ENCODE measurements around the gene CHST8.

CHST8 gene

DNA sequence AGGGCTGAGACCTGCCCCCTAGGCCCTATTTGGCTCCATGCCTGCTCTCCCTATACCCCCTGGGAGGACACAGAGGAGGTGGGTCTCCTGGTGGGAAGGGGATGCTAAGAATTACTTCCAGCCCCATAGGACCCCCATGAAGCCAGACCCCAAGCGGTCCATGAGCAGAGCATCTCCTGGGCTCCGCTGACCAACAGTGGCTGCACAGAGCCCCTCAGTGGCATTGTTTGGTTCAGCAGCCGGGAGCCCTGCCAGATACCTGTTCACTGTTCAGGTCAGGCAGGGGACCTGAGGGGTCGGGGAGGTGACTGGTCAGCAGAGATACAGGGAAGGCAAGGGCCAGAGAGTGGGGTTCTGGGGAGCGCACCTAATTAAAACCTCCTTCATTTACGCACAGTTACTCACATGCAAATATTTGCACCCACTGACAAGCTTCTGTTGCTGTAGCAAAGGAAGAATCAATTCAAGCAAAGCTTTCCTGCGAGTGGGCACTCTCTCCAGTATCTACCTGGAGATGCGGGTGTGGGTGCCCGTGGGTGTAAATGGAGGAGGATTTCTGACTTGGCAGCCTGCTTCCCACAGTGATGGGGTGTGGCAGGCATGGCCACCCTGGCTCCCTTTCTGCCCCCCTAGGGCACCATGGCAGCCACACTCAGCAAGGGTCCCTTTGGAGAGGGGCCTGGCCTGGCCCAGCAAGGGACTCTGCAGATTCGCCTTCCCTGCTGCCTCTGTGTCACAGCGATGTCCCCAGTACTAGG is 83.5 kb downstream of the CHST8 start:
- DNase-seq (ENCODE audit: low spot score in 2 of 2) = no peak
- no peak overlapping the region for H3K4me3 Mint-ChIP-seq
- no peaks in the 10 kb centered on the region for H3K36me3 Mint-ChIP-seq
- no peaks in the 10 kb centered on the region for H3K4me1 Mint-ChIP-seq
- no peak overlapping the region for H3K27ac Mint-ChIP-seq
- no peak for ATAC-seq (ENCODE audit: low read depth)
- H3K9me3 Mint-ChIP-seq = peaks cover 5% of the 10 kb centered on the region
- H3K27me3 Mint-ChIP-seq = peaks cover 2% of the 10 kb centered on the region

DNA sequence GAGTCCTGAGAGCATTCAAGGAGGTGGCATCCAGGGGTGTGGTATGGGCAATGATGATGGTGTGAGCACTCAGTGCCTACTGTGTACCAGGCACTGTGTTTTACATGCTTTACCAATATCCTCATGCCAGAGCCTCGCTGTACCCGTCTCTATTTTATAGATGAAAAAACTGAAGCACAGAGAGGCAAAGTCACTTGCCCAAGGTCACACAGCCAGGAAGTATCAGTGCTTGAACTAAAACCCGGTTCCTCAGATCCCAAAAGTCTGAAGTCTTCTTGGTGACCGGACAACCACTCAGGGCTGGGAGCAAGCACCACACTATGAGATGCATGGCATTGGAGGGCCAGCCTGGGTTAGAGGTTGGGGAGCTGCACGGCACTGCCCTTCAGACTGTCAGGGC is 84.1 kb downstream of the CHST8 start:
- H3K27ac Mint-ChIP-seq = no peak overlapping the region
- H3K27me3 Mint-ChIP-seq = no peaks in the 10 kb centered on the region
- no peak overlapping the region for H3K4me3 Mint-ChIP-seq
- no peaks in the 10 kb centered on the region for H3K4me1 Mint-ChIP-seq
- ATAC-seq (ENCODE audit: low read depth) (no peak), DNase-seq (ENCODE audit: low spot score in 2 of 2) (no peak)
- peaks cover 5% of the 10 kb centered on the region for H3K9me3 Mint-ChIP-seq
- no peaks in the 10 kb centered on the region for H3K36me3 Mint-ChIP-seq

DNA sequence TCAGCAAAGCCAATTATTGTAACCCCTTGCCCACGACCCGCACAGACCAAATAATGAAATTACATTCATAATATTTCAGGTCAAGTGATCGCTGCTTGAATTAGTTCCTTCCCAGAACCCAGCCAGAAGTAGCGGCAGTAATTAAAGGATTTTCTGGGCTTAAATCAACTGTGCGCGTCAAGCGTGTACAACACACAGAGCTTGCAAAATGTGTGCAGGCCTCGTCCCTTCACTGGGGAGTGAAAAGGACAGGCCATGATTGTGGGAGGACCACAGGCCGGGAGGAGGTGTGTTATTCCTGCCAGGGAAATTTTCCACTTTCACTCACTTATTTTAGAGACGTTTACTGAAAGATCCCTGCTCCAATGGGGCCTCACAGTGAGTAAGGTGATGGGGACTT is 84.9 kb downstream of the CHST8 start:
- Mint-ChIP-seq H3K27ac (no peak overlapping the region), H3K36me3 (no peaks in the 10 kb centered on the region), H3K27me3 (no peaks in the 10 kb centered on the region), H3K9me3 (peaks cover 5% of the 10 kb centered on the region), H3K4me1 (no peaks in the 10 kb centered on the region), H3K4me3 (no peak overlapping the region)
- DNase-seq (ENCODE audit: low spot score in 2 of 2) (no peak), ATAC-seq (ENCODE audit: low read depth) (no peak)

DNA sequence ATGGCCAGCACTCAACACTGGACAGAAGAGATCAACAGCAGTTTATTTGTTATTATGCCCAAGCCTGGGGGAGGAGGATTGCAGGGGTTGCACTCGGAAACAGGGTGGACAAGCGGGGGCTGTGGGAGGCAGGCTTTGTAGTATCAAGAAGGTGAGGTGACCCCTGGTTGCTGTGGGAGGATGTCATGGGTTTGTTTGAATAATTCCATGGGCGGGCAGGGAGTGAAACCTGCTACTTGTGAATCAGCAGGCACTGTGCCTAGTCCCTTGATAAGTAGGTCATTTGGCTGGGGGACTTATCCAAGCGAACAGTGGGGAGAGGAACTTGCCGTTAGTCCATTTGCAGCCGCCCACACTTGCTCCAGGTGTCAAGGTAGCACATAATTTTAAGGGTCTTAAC is 90.5 kb downstream of the CHST8 start:
- H3K27ac Mint-ChIP-seq = no peak overlapping the region

DNA sequence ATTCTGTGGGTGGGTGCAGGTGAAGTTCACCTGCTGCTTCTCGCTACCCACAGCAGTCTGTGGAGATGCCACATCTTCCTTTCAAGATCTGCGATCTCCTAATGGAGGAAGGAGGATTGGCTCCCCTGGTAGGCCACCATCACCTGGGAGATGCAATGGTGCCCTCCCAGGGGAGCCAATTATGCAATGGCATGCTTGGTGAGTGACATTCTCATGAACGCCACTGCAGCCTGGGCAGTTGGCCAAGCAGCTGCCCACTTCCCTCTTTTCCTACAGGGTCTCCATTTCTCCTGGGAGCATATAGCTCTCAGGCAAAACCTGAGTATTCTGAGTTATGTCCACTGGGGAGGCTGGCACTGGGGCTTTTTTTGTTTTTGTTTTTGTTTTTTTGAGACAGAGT is 91.4 kb downstream of the CHST8 start:
- Mint-ChIP-seq H3K4me1 (no peaks in the 10 kb centered on the region), H3K4me3 (no peak overlapping the region), H3K27ac (no peak overlapping the region), H3K27me3 (no peaks in the 10 kb centered on the region), H3K9me3 (peaks cover 15% of the 10 kb centered on the region), H3K36me3 (no peaks in the 10 kb centered on the region)
- ATAC-seq (ENCODE audit: low read depth) (no peak), DNase-seq (ENCODE audit: low spot score in 2 of 2) (no peak)

More for the DNA sequence above, 90.5 kb downstream of the CHST8 start:
- DNase-seq (ENCODE audit: low spot score in 2 of 2) (no peak), ATAC-seq (ENCODE audit: low read depth) (no peak)
- Mint-ChIP-seq H3K36me3 (no peaks in the 10 kb centered on the region), H3K9me3 (peaks cover 15% of the 10 kb centered on the region), H3K4me3 (no peak overlapping the region), H3K4me1 (no peaks in the 10 kb centered on the region), H3K27me3 (no peaks in the 10 kb centered on the region)

DNA sequence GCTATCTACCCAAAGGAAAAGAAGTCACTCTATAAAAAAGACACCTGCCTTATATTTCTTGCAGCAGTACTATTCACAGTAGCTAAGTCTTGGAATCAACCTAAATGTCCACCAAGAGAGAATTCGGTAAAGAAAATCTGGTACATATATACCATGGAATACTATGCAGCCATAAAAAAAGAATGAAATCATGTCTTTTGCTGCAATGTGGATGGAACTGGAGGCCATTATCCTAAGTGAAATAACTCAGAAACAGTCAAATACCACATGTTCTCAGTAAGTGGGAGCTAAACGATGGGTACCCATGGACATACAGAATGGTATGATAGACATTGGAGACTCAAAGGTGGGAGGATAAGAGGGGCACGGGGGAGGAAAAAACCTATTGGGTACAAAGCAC is 92.4 kb downstream of the CHST8 start:
- no peak overlapping the region for H3K4me3 Mint-ChIP-seq
- no peak overlapping the region for H3K27ac Mint-ChIP-seq
- H3K4me1 Mint-ChIP-seq = no peaks in the 10 kb centered on the region
- DNase-seq (ENCODE audit: low spot score in 2 of 2) = no peak
- H3K36me3 Mint-ChIP-seq = no peaks in the 10 kb centered on the region
- peaks cover 15% of the 10 kb centered on the region for H3K9me3 Mint-ChIP-seq
- ATAC-seq (ENCODE audit: low read depth) = no peak
- H3K27me3 Mint-ChIP-seq = peaks cover 3% of the 10 kb centered on the region

DNA sequence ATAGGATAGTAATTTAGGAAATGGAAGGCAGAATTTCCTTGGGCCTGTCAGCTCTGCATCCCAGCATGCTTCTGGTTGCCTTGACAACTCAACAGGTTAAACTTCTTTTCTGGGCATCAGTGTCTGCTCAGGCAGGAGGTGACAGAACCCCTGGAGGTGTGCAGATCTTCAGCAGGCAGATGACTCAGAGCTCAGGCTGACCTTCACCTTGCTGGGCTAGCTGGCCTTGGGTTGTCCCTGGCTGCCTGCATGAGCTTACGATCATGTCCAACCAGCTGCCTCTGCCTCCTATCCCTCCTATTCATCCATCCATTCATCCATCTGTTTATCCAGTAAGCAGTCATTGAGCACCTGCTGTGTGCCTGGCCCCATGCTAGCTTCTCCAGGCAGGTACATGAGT is 93.7 kb downstream of the CHST8 start:
- DNase-seq (ENCODE audit: low spot score in 2 of 2) (no peak), ATAC-seq (ENCODE audit: low read depth) (no peak)
- Mint-ChIP-seq H3K27ac (no peak overlapping the region), H3K4me3 (no peak overlapping the region), H3K36me3 (no peaks in the 10 kb centered on the region), H3K9me3 (peaks cover 9% of the 10 kb centered on the region), H3K4me1 (no peaks in the 10 kb centered on the region), H3K27me3 (peaks cover 7% of the 10 kb centered on the region)

DNA sequence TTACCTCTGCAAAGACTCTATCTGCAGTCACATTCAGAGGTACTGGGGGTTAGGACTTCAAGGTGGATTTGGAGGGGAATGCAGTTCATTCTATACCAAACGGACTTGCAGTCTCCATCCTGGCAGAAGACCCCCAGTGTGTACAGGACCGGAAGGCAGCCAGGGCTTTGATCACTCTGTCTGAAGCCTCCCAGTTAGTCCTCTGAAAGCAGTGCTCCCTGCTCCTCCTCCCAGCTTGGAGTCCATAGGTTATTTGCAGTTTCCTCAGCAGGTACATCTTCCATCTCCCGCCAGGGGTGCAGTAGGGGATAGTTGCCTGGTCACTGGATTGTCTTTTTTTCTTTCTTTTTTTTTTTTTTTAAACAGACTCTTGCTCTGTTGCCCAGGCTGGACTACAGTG is 96.1 kb downstream of the CHST8 start:
- no peak overlapping the region for H3K27ac Mint-ChIP-seq

DNA sequence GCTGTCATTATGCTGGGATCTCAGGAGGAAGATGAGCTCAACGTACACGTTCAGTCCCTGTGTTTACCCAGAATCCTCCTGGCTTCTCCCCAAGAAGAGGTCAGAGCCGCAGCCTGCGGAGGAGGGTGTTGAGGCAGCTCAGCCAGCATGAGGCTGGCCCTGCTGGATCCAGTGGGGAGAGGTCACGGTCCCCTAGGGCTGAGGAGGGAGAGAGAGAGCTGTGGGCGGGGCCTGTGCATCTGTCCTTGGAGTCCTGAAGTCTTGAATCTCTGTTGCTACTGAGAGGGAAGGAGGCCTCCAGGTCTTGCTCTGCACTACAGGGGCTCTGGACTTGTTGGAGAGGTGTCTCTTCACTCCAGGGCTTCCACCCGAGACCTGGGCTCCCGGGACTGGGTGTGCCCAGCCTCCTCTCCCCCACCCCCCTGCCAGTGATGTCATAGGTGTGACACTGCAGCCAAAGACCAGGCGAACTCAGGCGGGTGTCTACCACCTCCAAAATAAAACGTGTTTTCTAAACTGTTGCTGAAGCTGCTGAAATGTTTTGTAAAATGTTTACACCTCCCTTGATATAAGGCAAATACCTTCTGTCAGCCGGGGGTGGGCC is 97.0 kb downstream of the CHST8 start:
- H3K27ac Mint-ChIP-seq = no peak overlapping the region
- H3K36me3 Mint-ChIP-seq = no peaks in the 10 kb centered on the region
- ATAC-seq (ENCODE audit: low read depth) (no peak), DNase-seq (ENCODE audit: low spot score in 2 of 2) (no peak)
- H3K27me3 Mint-ChIP-seq = peaks cover 21% of the 10 kb centered on the region
- peaks cover 17% of the 10 kb centered on the region for H3K9me3 Mint-ChIP-seq
- no peaks in the 10 kb centered on the region for H3K4me1 Mint-ChIP-seq
- no peak overlapping the region for H3K4me3 Mint-ChIP-seq

More for the DNA sequence above, 96.1 kb downstream of the CHST8 start:
- H3K4me1 Mint-ChIP-seq = no peaks in the 10 kb centered on the region
- H3K36me3 Mint-ChIP-seq = no peaks in the 10 kb centered on the region
- H3K27me3 Mint-ChIP-seq = peaks cover 18% of the 10 kb centered on the region
- no peak for ATAC-seq (ENCODE audit: low read depth)
- DNase-seq (ENCODE audit: low spot score in 2 of 2) = no peak
- no peak overlapping the region for H3K4me3 Mint-ChIP-seq
- peaks cover 17% of the 10 kb centered on the region for H3K9me3 Mint-ChIP-seq

DNA sequence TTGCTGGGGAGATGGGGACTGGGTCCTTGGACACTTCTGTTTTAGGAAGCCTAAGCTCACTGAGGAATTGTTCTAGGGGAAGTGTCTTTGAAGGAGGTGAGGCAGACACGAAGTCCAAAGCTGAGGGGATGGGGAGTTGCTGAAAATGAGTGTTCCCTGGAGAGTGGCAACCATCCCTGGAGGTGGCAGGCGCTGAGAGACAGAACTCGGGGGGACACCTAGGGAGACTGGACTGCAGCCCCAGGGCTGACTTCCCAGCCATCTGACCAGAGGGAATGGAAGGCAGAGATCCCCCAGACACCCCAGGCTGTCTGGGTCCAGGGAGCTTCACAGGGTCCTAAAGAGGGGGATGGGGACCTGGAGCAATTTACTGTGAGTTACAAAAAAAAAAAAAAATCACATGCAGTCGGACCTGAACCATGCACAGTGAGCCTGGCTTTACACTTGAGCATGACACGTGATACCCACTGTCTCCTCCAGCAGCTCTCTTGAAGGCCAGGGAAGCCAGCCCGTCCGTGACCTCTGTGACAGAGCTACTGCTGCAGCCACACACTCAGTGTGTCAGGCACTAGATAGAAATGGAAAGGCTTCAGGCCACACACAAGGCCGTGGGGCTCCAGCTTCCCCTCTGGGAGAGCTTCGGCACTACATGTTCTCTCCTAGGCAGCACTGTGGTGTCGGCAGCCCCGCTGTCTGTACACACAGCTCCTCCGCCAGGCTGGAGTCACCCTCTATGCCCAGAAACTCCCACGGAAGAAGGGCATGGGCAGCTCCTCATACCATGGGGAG is 97.8 kb downstream of the CHST8 start:
- ATAC-seq (ENCODE audit: low read depth) = no peak
- H3K4me1 Mint-ChIP-seq = no peaks in the 10 kb centered on the region
- no peak overlapping the region for H3K27ac Mint-ChIP-seq
- peaks cover 17% of the 10 kb centered on the region for H3K9me3 Mint-ChIP-seq
- H3K36me3 Mint-ChIP-seq = no peaks in the 10 kb centered on the region
- no peak overlapping the region for H3K4me3 Mint-ChIP-seq
- peaks cover 21% of the 10 kb centered on the region for H3K27me3 Mint-ChIP-seq
- no peak for DNase-seq (ENCODE audit: low spot score in 2 of 2)

DNA sequence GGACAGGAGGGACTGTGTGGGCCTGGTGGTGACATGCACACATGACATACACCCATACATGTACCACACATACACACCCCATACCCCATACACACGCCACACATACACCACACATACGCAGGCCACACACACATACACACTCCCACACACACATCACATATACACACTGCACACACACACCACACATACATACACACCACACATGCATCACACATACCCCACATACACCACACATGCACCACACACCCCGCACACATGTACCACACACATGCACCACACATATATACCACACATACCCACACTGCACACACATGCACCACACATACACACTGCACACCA is 98.4 kb downstream of the CHST8 start:
- Mint-ChIP-seq H3K27me3 (peaks cover 21% of the 10 kb centered on the region), H3K27ac (no peak overlapping the region), H3K4me3 (no peak overlapping the region), H3K9me3 (peaks cover 12% of the 10 kb centered on the region), H3K4me1 (no peaks in the 10 kb centered on the region), H3K36me3 (no peaks in the 10 kb centered on the region)
- DNase-seq (ENCODE audit: low spot score in 2 of 2) (no peak), ATAC-seq (ENCODE audit: low read depth) (no peak)

DNA sequence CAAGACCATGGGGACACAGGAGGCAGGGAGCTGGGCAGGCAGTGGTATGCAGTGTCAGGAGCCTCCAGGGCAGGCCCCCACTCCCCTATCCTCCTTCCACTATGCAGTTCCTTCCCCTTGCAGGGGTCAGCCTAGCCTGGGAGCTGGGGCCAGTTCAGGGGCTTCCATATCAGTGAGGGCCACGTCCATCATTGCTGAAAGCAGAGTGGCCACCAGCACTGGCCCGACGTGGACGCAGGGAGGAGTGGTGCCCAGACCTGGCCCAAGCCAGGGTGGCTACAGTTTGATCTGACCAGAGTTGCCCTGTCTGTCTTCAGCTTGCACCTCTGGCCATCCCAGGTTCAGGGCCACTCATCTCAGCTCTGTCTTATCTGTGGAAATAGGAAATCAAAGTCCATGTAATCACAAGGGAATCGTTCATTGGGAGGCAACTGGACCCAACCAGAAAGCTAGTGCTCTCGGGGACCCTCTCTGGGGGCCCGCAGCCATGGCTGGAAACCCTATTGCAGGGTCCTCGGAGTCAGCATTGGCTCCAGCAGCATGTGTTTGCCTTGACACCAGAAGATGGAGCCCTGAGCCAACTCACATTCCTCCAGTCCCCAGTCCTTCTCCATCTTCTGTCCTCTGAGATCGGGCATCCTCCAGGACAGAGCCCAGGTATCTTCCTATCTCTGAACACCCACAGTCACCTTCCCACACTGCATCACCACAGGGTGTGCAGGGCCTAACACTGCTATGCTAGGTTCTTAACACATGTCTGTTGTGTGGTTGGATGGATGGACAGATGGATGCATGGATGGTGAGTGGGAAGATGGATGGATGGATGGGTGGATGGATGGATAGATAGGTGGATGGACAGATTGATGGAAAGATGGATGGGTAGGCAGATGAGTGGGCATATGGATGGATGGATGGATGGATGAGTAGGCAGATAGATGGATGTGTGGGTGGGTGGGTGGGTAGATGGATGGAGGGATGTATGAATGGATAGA is 99.2 kb downstream of the CHST8 start:
- Mint-ChIP-seq H3K27ac (no peak overlapping the region), H3K4me3 (no peak overlapping the region), H3K4me1 (no peaks in the 10 kb centered on the region), H3K9me3 (peaks cover 9% of the 10 kb centered on the region), H3K36me3 (no peaks in the 10 kb centered on the region), H3K27me3 (peaks cover 21% of the 10 kb centered on the region)
- no peak for ATAC-seq (ENCODE audit: low read depth)
- DNase-seq (ENCODE audit: low spot score in 2 of 2) = no peak

DNA sequence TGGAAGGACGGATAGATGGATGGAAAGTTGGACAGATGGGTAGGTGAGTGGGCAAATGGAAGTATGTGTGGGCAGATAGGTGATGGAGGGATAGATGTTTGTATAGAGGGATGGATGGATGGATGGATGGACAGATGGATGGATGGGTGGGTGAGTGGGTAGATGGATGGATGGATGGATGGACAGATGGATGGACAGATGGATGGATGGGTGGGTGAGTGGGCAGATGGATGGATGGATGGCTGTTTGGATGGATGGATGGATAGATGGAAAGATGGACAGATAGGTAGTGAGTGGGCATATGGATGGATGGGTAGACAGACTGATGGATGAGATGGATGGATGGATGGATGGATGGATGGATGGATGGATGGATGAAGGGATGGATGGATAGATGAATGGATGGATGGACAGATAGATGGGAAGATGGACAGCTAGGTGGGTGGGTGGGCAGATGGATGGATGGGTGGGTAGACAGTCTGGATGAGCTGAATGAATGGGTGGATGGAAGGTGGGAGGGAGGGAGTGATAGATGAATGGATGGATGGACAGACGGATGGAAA is 100.1 kb downstream of the CHST8 start:
- Mint-ChIP-seq H3K4me3 (no peak overlapping the region), H3K36me3 (no peaks in the 10 kb centered on the region), H3K9me3 (peaks cover 7% of the 10 kb centered on the region), H3K27me3 (peaks cover 21% of the 10 kb centered on the region), H3K27ac (no peak overlapping the region), H3K4me1 (no peaks in the 10 kb centered on the region)
- ATAC-seq (ENCODE audit: low read depth) (no peak), DNase-seq (ENCODE audit: low spot score in 2 of 2) (no peak)
